Urinary bladder (tissue), 2 donors: ENCODE data around the gene TMED5. TPM values are rescaled to one million over a fixed set of nuclear protein-coding genes. Genes with fewer than 3 reads are reported as not detected.

Experiments used
- polyA plus RNA-seq: library from polyadenylated mRNA; stranded (reverse); fragments of 200-250 nt; gene quantifications from one replicate; pipeline ENCODE4 v1.2.3, GENCODE V29; 2013
- small RNA-seq: library from RNA; depleted of rRNA; stranded (forward); fragments of <200 nt; gene quantifications from one replicate; pipeline ENCODE3, GENCODE V24; 2014
- total RNA-seq: library from RNA; depleted of rRNA; stranded (reverse); fragments of >200 nt; gene quantifications from one replicate; pipeline ENCODE4 v1.2.3, GENCODE V29; 2014
- donor health status: healthy.

The TMED5 gene
- total and polyA plus RNA-seq, 2 donors = 31.5 to 72.3 TPM

Small RNA genes lying within 50 kb of the gene (small RNA-seq; reads per million reads assigned to genes)
- gene AC126124.1 = not detected

Other genes starting within 250 kb of the TMED5 start
- 21.8 TPM for gene DIPK1A, start 219.0 kb downstream of the TMED5 start, total RNA-seq
- 22.8 TPM for gene DIPK1A, start 219.0 kb downstream of the TMED5 start, polyA plus RNA-seq
- 72.4 TPM for gene MTF2, start 101.1 kb downstream of the TMED5 start, total RNA-seq
- 7.9 TPM for gene MTF2, start 101.1 kb downstream of the TMED5 start, polyA plus RNA-seq
- 16.7 TPM for gene CCDC18, start 311 bp upstream of the TMED5 start, total RNA-seq
- 2.2 TPM for gene CCDC18, start 311 bp upstream of the TMED5 start, polyA plus RNA-seq
- 47.4 TPM for gene DR1, start 165.5 kb upstream of the TMED5 start, total RNA-seq
- gene DR1, start 165.5 kb upstream of the TMED5 start, polyA plus RNA-seq = 23.1 TPM